Muscle of leg (tissue), 11 donors: Measurements from ENCODE around the gene SCPEP1. TPM values are rescaled to one million over a fixed set of nuclear protein-coding genes. Genes with fewer than 3 reads are reported as not detected.
"Not testable (repeated sequence)": the region's sequence is repeated elsewhere in the genome, so short reads cannot be mapped to it uniquely, and the experiment has no call there.

Experiments used
- DNase-seq: peaks from one replicate; pipeline ENCODE4 v3.0.0; 2013
- H3K27ac ChIP-seq: one replicate; pipeline ENCODE4 v1.5.1; 2013; ENCODE audit warnings: mild to moderate bottlenecking, low read length, control low read depth
- H3K27me3 ChIP-seq: one replicate; pipeline ENCODE4 v1.6.1; 2013; ENCODE audit warnings: low read length; ENCODE audit not compliant: control insufficient read depth, insufficient read depth
- H3K36me3 ChIP-seq: one replicate; pipeline ENCODE4 v1.6.1; 2013; ENCODE audit warnings: low read length; ENCODE audit not compliant: control insufficient read depth, insufficient read depth
- H3K4me1 ChIP-seq: one replicate; pipeline ENCODE4 v1.6.1; 2013; ENCODE audit warnings: low read length; ENCODE audit not compliant: control insufficient read depth, insufficient read depth
- H3K4me3 ChIP-seq: one replicate; pipeline ENCODE4 v1.5.1; 2013; ENCODE audit warnings: low read length, control low read depth
- H3K9me3 ChIP-seq: replicated peaks from 2 replicates; pipeline ENCODE4 v1.6.1; 2013; ENCODE audit warnings: low read depth, low read length; ENCODE audit not compliant: control insufficient read depth
- WGBS: methylation state at CpG from one replicate; pipeline ENCODE4 v1.1.5; 2013; ENCODE audit warnings: missing lambda C conversion rate; ENCODE audit not compliant: insufficient coverage; 5-methylcytosine and 5-hydroxymethylcytosine counted together
- polyA plus RNA-seq, 8 donors: library from polyadenylated mRNA; unstranded; fragments of 120-200 nt; gene quantifications; one replicate each; pipeline versions ENCODE4 v1.2.1 to v1.2.3, GENCODE V29; 2013; ENCODE audit warnings: inconsistent platforms in 1 of 8, low replicate concordance in 1 of 8; ENCODE audit not compliant: insufficient read length in 8 of 8, insufficient read depth in 1 of 8
- total RNA-seq: library from RNA; stranded (reverse); fragments of 120-200 nt; gene quantifications from one replicate; pipeline ENCODE4 v1.2.4, GENCODE V29; 2013

The SCPEP1 gene
- total and polyA plus RNA-seq, 9 donors = 11.6 to 24.6 (median 17.8) TPM

GRCh38 chr17:56978441-56979090, 635 bp downstream of the SCPEP1 start:
- no peak for DNase-seq
- Histone ChIP-seq H3K27me3 (peaks cover 4% of the 10 kb centered on the region), H3K36me3 (no peaks in the 10 kb centered on the region), H3K4me3 (peak overlapping the region; percentile 49), H3K4me1 (peaks cover 5% of the 10 kb centered on the region), H3K9me3 (no peaks in the 10 kb centered on the region), H3K27ac (no peak overlapping the region)
- no CpG with 5 or more reads among the region's 11 CpGs for WGBS

DNA sequence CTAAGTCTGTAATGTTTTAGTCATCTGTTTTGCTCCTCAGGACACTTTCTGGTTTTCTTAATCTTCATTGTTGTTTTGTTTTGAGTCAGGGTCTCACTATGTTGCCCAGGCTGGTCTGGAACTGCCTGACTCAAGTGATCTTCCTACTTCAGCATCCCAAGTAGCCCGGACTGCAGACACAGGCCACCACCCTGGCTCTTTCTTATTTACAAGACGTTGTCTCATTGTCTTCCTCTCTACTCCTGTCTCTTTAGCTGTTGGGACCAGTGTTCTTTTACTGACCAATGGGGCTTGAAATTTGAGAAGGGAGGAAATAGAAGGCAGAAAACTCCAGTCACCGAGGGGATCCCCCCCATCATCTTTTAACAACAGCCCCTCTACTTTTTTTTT, 1.2 kb downstream of the SCPEP1 start:
- Histone ChIP-seq H3K27me3 (peaks cover 4% of the 10 kb centered on the region), H3K9me3 (no peaks in the 10 kb centered on the region), H3K4me1 (peaks cover 5% of the 10 kb centered on the region), H3K4me3 (no peak overlapping the region), H3K36me3 (no peaks in the 10 kb centered on the region), H3K27ac (no peak overlapping the region)
- WGBS = no CpG with 5 or more reads among the region's 3 CpGs
- DNase-seq = no peak

GRCh38 chr17:56980526-56980925, 2.6 kb downstream of the SCPEP1 start:
- H3K27ac ChIP-seq, H3K36me3 ChIP-seq, H3K4me3 ChIP-seq, H3K9me3 ChIP-seq, H3K27me3 ChIP-seq, H3K4me1 ChIP-seq, DNase-seq: not testable (repeated sequence)
- WGBS = no CpG with 5 or more reads among the region's 12 CpGs

- Histone ChIP-seq H3K27ac (no peak overlapping the region), H3K36me3 (no peaks in the 10 kb centered on the region), H3K4me3 (no peak overlapping the region), H3K9me3 (no peaks in the 10 kb centered on the region), H3K27me3 (no peaks in the 10 kb centered on the region), H3K4me1 (peaks cover 5% of the 10 kb centered on the region)
- 92% methylated on average over 5 of the region's 8 CpGs for WGBS
- no peak for DNase-seq
Measured at GRCh38 chr17:56982312-56982711, 4.4 kb downstream of the SCPEP1 start.

DNA sequence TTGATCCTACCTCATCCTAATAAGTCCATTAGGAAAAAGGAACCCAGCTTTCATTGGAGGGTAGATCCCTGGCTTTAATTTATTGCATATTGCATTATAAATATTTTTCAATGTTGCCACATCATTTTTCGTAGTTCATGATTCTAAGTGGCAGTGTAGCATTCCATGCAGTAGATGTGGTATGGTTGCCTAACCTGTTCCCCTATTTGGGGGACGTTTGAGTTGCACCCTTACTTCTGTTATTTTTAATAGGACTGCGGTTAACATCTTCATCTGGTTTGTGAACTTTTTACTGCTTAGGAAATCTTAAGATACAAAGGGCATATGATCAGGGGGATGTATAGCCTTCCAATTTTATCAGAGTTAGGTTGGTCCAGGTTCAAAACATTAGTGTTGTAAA, 5.4 kb downstream of the SCPEP1 start:
- no peak for DNase-seq
- no CpG with 5 or more reads among the region's 3 CpGs for WGBS
- H3K4me3 ChIP-seq = no peak overlapping the region
- peaks cover 3% of the 10 kb centered on the region for H3K4me1 ChIP-seq
- H3K27ac ChIP-seq = no peak overlapping the region
- no peaks in the 10 kb centered on the region for H3K27me3 ChIP-seq
- H3K9me3 ChIP-seq = no peaks in the 10 kb centered on the region
- H3K36me3 ChIP-seq = no peaks in the 10 kb centered on the region

- Histone ChIP-seq H3K9me3 (no peaks in the 10 kb centered on the region), H3K27ac (no peak overlapping the region), H3K4me3 (no peak overlapping the region), H3K4me1 (no peaks in the 10 kb centered on the region), H3K27me3 (no peaks in the 10 kb centered on the region), H3K36me3 (no peaks in the 10 kb centered on the region)
- WGBS = 81% methylated on average over 14 of the region's 14 CpGs
- DNase-seq = no peak
Measured at GRCh38 chr17:56985371-56986162, 7.6 kb downstream of the SCPEP1 start.

DNA sequence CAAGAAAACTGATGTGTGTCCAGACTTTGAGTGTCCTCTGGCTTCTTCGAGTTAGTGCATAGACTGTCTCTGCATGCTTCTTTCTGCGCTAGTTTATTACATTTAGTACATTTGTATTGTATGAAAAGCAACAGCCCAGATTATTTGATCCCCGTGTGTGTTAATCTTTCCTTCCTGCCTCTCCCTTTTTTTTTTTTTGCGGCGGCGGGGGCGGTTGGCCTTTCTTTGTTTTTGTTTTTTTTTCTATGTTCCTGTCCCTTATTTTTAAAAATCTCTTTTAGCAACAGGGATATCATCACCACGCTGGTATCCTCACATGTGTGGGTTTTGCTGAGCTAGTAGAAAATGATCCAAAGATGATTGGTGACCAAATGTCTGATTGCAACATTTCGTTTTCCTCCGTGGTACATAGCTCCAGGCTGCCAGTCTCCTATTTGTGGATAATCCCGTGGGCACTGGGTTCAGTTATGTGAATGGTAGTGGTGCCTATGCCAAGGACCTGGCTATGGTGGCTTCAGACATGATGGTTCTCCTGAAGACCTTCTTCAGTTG, 9.4 kb downstream of the SCPEP1 start:
- no peaks in the 10 kb centered on the region for H3K9me3 ChIP-seq
- H3K27me3 ChIP-seq = no peaks in the 10 kb centered on the region
- no peaks in the 10 kb centered on the region for H3K4me1 ChIP-seq
- no peak overlapping the region for H3K4me3 ChIP-seq
- WGBS = 95% methylated on average over 2 of the region's 11 CpGs
- no peak overlapping the region for H3K27ac ChIP-seq
- DNase-seq = no peak
- H3K36me3 ChIP-seq = no peaks in the 10 kb centered on the region

DNA sequence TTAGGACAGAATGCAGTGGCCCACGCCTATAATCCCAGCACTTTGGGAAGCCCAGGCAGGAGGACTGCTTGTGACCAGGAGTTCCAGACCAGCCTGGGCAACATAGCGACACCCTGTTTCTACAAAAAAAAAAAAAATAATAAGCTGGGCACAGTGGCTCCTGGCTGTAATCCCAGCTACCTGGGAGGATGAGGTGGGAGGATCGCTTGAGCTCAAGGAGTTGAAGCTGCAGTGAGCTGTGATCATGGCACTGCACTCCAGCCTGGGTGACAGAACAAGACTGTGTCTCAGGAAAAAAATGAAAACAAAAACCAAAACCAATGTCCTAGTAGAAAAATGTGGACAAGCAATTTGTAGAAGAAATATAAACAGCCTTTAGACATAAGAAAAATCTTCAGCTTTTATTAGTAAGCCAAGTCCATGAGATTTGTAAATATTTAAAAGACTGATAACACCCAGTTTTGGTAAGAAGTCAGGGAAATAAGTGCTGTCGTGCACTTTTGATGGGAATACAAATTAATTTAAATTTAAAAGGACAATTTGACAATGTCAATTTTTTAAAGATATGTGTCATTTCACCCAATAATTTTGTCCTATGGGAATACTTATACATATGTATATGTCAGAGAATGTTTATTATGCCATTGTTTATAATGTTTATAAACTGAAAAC, 11.1 kb downstream of the SCPEP1 start:
- WGBS = 75% methylated on average over 1 of the region's 4 CpGs
- no peaks in the 10 kb centered on the region for H3K4me1 ChIP-seq
- no peak overlapping the region for H3K4me3 ChIP-seq
- no peaks in the 10 kb centered on the region for H3K36me3 ChIP-seq
- no peak overlapping the region for H3K27ac ChIP-seq
- no peaks in the 10 kb centered on the region for H3K27me3 ChIP-seq
- no peak for DNase-seq
- no peaks in the 10 kb centered on the region for H3K9me3 ChIP-seq

DNA sequence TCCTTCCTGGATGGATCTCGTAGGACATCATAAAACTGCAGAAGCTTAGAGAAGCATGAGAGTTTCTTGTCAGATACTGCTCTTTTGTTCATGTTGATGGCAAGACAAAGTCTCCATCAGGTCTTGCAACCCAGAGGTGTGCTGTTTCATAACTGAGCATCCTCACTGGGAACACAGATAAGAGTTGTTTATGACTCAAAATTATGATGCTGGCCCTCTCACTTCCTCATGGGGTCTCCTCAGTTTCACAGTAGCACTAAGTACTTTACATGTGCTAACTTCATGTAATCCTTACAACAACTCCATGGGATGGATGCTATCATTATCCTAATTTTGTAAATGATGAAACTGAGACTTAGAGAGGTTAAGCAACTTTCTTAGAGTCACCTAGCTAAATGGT, 14.4 kb downstream of the SCPEP1 start:
- H3K4me1 ChIP-seq = no peaks in the 10 kb centered on the region
- no peak overlapping the region for H3K4me3 ChIP-seq
- DNase-seq = no peak
- no peaks in the 10 kb centered on the region for H3K27me3 ChIP-seq
- no peaks in the 10 kb centered on the region for H3K36me3 ChIP-seq
- no peaks in the 10 kb centered on the region for H3K9me3 ChIP-seq
- WGBS = no CpG with 5 or more reads among the region's 1 CpG
- H3K27ac ChIP-seq = no peak overlapping the region
